GM19351 (cell line): ENCODE results near the gene DDX23.
"Not testable (repeated sequence)": the region's sequence is repeated elsewhere in the genome, so short reads cannot be mapped to it uniquely, and the experiment has no call there.

Experiments
- ATAC-seq: cut with Tn5 transposase; IDR thresholded peaks from one replicate; pipeline ENCODE4 v1.9.1; 2021; ENCODE audit warnings: mild to moderate bottlenecking, moderate library complexity; ENCODE audit not compliant: unreplicated experiment

Gene DDX23

GRCh38 chr12:48863291-48863690, 11.3 kb upstream of the DDX23 start:
- ATAC-seq = no peak

- no peak for ATAC-seq
Observed at GRCh38 chr12:48862760-48863159, 10.8 kb upstream of the DDX23 start.

- ATAC-seq = no peak
Observed at GRCh38 chr12:48861111-48861510, 9.1 kb upstream of the DDX23 start.

DNA sequence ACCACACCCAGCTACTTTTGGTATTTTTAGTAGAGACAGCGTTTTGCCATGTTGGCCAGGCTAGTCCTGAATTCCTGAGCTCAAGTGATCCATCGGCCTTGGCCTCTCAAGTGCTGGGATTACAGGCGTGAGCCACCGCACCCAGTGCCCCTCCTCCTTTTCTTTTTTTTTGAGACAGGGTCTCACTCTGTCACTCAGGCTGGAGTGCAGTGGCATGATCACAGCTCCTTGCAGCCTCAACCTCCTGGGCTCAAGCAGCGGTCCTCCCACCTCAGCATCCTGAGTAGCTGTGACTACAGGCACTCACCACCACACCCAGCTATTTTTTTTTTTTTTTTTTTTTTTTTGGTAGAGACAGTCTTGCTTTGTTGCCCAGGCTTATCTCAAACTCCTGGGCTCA, 8.3 kb upstream of the DDX23 start:
- not testable (repeated sequence) for ATAC-seq

GRCh38 chr12:48859607-48860006, 7.6 kb upstream of the DDX23 start:
- no peak for ATAC-seq

- no peak for ATAC-seq
Observed at GRCh38 chr12:48858043-48858442, 6.1 kb upstream of the DDX23 start.

DNA sequence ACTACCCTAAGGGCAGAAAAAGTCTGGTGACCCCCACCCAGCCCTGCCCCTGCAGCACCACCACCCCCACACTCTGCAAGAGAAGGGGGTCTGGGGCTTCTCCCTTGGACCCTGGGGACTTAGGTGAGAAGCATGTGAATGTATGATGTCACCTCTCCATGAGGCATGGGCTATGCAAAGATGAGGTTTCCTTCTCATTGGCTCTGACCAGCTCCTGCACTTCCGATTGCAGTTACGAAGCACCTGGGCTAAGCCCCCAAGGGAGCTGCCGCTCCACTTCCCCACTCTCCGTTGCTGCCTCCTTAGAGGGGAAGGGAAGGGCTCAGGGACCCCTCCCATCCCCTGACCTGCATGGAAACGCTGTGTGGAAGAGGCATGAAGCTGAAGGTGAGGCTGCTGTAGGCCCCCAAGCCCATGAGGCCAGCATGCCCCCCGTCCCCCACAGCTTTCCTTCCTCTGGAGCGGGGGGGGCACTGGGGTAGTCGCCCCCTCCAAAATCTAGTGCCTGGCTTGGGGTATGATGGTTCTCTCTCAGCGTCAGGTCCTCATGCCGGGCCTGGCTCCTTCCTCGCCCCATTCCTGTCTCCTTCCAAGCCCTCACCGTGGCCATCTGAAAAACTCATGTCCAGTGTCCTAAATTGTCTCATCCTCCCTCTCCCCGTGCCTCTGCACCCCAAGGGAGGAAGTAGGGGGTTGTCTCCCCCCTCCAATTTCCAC, 5.5 kb upstream of the DDX23 start:
- no peak for ATAC-seq

GRCh38 chr12:48856379-48856778, 4.4 kb upstream of the DDX23 start:
- ATAC-seq = no peak

- not testable (repeated sequence) for ATAC-seq
Observed at GRCh38 chr12:48854932-48855331, 3.0 kb upstream of the DDX23 start.

GRCh38 chr12:48854488-48854887, 2.5 kb upstream of the DDX23 start:
- no peak for ATAC-seq

DNA sequence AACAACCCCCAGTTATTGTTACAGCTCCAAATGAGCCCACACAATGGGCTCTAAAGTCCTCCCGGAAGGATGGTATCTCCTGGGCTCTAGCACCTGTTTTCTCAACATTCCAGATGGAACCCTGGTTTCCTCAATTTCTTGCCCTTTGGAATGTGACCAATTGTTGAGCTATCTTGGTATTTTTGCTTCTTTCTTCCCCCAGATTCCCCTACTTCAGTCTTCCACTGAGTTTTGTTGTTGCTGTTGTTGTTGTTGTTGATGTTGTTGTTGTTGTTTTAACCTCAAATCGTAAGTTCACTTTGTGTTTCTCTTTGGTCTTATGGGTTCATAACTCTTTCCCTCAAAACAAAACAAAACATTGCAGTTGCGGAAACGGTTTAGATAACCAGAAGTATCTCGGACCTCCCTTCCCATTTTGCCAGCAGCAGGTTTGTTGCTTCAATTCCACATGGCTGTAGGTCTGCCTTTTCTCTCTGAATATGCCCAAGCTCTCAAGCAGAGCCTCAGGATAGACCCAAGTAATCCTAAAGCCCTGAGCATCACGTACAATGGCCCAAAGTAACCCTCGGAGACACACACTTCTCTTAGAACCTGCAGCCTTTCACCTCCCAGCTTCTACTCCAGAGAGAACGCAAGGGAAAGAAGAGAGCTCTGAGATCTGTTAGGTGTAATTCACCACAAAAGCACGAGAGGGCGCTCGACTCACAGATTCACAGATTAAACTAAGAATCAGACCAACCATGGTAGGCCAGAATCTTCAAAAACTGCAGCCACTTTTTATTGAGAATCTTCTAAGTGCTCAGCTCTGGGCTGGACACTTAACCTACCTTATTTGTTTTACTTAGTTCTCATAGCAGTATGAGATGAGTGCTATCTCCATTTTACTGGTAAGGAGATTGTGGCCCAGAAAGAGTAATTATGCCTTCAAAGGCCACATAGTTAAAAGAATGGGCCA, 1.0 kb upstream of the DDX23 start:
- ATAC-seq = peak; percentile 37

DNA sequence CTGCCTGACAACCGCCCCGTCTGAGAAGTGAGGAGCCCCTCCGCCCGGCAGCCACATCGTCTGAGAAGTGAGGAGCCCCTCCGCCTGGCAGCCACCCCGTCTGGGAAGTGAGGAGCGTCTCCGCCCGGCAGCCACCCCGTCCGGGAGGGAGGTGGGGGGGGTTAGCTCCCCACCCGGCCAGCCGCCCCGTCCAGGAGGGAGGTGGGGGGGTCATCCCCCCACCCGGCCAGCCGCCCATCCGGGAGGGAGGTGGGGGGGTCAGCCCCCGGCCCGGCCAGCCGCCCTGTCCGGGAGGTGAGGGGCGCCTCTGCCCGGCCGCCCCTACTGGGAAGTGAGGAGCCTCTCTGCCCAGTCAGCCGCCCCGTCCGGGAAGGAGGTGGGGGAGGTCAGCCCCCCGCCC, 9.9 kb downstream of the DDX23 start:
- not testable (repeated sequence) for ATAC-seq

- no peak for ATAC-seq
Observed at GRCh38 chr12:48838048-48838447, 13.9 kb downstream of the DDX23 start.

- ATAC-seq = no peak
Observed at GRCh38 chr12:48832321-48833060, 19.5 kb downstream of the DDX23 start.

DNA sequence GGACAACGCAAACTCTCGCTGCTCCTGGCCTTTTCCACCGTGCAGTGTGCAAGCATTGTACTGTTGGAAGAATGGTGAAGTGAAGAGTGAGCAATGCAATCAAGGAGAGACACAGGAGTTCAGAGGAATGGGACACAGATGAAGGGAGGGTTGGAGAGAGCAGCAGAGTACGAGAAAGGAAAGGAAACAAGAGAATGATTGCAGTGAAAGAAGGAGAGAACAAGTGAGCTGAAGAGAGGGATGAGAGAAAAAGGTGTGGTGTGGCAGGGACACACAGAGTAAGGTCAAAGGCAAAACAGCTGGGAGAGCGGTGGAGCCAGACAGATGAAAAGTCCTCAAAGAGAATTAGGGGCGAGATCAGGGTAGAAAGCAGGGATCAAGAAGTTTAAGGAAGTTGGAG, 20.7 kb downstream of the DDX23 start:
- ATAC-seq = no peak

DNA sequence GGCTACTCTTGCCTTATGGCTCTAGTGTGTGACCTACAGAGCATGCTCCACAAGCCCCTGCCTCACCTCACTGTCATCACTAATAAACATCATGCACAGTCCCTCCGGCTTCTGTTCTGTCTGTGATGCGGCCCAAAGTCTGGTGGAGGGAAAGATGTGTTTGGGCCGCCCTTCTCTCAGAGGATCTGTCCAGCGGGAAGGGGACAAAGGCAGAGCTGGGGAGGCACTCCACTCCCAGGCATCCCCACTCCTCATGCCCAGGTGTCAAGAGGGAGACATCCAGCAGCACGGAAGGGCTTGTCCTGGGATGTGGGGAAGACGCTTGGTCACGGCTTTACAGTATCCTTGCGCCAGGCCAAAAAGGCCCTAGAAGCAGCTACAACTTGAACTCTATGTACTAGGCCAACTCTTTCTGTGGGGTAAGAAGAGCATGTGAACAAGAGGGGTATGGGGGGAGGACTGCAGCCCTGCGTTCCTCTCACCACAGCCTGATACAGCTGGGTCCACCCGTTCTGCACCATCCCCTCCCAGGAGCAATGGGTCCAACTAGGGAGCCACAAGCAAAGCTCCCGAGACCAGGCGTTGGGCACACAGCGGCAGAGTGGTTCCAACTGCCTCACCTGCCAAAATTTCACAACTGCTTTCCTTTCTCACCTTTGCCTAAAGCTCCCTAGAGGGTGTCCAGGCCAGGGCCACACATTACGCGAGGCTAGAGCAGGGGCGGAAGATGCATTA, 23.0 kb downstream of the DDX23 start:
- no peak for ATAC-seq

- ATAC-seq = no peak
Observed at GRCh38 chr12:48828293-48828692, 23.7 kb downstream of the DDX23 start.

DNA sequence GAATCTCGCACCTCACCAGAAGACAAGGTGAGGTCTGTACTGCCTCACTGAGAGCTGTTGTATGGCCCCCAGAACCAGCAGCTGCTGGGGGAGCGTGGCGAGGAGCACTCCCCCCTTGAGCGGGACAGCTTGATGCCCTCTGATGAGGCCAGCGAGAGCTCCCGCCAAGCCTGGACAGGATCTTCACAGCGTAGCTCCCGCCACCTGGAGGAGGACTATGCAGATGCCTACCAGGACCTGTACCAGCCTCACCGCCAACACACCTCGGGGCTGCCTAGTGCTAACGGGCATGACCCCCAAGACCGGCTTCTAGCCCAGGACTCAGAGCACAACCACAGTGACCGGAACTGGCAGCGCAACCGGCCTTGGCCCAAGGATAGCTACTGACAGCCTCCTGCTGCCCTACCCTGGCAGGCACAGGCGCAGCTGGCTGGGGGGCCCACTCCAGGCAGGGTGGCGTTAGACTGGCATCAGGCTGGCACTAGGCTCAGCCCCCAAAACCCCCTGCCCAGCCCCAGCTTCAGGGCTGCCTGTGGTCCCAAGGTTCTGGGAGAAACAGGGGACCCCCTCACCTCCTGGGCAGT, 24.4 kb downstream of the DDX23 start:
- no peak for ATAC-seq

DNA sequence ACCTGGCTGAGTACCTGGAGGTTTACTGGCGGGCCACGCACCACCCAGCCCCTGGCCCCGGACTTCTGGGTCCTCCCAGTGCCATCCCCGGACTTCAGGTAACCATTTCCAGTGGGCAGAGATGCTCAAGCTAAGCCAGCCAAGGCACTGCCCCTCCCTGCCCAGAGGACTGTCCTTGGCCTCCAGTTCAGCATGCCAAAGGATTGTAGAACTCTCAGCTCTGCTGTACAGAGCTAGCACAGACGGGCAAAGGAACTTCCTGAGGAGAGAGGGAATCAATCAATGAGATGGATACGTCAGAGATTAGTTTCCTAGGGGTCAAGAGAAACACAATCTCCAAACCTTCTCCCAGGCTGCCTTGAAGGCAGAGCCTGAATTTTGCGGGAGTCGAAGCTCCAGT, 24.9 kb downstream of the DDX23 start:
- ATAC-seq = no peak

DNA sequence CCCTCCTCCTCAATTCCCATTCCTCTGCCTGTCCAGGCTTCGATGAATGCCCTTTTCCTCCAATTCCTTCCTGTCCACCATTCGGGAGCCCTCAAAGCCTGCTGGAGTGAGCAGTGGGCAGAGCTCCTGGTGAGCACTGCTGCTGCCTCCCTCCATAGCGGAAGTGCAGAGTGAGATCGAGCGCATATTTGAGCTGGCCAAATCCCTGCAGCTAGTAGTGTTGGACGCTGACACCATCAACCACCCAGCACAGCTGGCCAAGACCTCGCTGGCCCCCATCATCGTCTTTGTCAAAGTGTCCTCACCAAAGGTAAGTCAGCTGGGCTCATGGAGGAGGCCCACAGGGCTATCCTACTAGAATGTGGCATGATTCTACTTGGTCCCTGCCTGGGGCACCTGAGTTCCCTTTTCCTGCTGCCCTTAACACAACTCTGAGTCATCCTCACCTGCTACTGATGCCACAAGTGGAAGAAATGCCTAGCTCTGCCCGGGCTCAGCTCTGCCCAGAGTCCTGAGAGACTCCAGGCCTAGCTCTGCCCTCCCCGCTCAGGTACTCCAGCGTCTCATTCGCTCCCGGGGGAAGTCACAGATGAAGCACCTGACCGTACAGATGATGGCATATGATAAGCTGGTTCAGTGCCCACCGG, 25.6 kb downstream of the DDX23 start:
- no peak for ATAC-seq
